Activated naive CD4-positive, alpha-beta T cell treated with Interleukin-2 at 50 U/mL for 16 hours (primary cell): ENCODE results near the gene DUXA.
"Not testable (repeated sequence)": the region's sequence is repeated elsewhere in the genome, so short reads cannot be mapped to it uniquely, and the experiment has no call there.

Experiments used
- DNase-seq: peaks from one replicate; pipeline ENCODE4 v3.0.0-alpha.2; 2020

Gene DUXA

GRCh38 chr19:57167385-57167784 is at the start of gene DUXA:
Gene DUXA, minus strand, starts transcription at chr19:57167485. Its CDS starts 42 bp downstream, at chr19:57167443.
- DNase-seq: no peak

GRCh38 chr19:57212109-57212508 is 44.8 kb upstream of the DUXA start:
- no peak for DNase-seq

- no peak for DNase-seq
Measured at GRCh38 chr19:57210381-57210780, 43.1 kb upstream of the DUXA start.

DNA sequence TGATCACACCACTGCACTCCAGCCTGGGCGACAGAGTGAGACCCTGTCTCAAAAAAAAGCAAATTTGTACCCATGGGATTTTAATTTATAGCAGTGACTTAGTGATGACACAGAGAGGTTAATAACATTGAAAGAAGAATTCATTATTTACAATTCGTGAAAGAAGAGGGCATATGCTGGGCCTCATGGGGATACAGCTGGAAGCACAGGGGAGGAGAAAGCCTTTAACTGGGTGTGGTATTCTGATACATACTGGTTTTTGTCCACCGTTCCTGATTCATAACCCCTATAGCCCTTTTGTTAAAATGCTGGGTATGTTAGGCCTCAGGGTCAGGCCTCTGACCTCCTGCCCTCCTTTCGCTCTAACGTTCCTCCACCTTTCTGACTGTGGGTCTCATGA is 34.9 kb upstream of the DUXA start:
- DNase-seq: no peak

DNA sequence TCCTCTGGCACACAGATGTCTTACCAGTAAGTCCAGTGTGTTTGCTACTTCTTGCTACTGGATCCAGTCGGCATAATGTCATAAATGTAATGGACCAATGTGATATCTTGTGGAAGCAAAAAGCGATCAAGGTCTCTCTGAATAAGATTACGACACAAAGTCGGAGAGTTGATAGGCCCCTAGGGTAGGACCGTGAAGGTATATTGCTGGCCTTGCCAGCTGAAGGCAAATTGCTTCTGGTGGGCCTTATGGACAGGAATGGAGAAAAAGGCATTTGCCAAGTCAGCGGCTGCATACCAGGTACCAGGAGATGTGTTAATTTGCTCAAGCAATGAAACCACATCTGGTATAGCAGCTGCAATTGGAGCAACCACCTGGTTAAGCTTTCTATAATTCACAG is 30.6 kb upstream of the DUXA start:
- DNase-seq: not testable (repeated sequence)

- DNase-seq: no peak
Measured at GRCh38 chr19:57192993-57193392, 25.7 kb upstream of the DUXA start.

- DNase-seq: no peak
Measured at GRCh38 chr19:57192077-57192420, 24.8 kb upstream of the DUXA start.

DNA sequence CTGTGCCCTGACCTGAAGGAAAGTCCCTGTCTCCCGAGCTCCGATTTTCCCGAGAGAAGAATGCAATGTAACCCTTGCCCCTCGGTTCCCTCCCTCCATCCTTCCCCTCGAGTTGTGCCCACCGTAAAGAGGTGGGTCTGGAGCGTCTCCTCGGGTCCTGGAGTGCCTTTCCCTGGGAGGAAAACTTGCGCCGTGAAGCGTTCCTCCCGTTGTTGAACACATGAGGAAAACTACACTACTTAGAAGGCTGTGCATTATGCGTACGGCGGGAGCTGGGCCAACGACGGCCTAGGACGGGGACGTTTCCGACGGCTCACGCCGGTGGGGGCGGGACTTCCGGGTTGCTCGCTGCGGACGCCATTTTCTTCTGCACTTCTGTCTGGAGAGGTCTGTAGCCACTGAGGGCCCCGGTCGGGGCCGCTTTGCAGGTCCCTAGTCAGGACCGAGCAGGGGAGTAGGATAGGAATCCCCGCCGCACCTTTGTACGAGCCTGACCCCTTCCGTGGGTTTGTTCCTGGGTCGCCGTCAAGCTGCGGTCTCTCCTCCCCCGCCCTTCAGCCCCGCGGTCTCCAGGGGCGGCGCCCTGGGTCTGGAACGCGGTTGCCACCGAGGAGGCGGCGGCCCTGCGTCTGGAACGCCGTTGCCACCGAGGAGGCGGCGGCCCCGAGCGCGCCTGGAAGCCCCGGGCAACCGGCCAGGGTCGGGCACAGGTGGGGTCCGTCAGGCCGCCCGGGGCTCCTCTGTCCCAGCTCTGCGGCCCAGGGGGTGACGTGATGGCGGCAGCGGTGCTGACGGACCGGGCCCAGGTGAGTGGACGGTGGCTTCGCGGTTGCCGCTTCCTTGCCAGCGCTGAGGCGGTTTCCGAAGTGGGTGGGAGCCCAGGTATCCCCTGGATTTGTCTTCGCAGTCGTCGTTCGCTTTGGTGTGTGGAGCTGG is 24.1 kb upstream of the DUXA start, which contains the start of gene ZNF264:
ZNF264 (plus strand) TSS at position 360 of the 936 bp plus-strand sequence; CDS start at position 774, 414 bp downstream.
- DNase-seq: peak; percentile 93

- no peak for DNase-seq
Measured at GRCh38 chr19:57190301-57190700, 23.0 kb upstream of the DUXA start.

DNA sequence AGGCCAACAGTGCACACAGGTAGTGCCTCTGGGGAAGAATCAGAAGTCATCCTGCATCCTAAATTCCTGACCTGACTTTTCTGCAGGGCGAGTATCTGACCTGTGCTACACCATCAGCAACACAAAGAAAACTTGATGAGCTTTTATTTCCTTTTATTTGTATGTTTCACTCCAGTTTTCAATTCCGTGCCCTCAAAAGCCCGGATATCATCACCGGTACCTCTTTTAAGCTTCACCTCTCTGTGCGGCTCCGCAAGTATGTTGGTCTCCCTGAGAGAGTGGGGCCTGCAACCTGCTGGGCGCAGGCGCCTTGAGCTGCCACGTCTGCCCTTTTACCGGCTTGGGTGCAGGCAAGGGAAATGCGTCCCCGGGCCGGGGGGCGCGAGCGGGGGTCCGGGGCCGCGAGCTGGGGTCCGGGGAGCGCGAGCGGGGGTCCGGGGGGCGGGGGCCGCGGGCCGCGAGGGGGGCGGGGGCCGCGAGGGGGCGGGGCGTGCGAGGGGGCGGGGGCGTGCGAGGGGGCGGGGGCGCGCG is 4.3 kb upstream of the DUXA start:
- peak; percentile 40 for DNase-seq

DNA sequence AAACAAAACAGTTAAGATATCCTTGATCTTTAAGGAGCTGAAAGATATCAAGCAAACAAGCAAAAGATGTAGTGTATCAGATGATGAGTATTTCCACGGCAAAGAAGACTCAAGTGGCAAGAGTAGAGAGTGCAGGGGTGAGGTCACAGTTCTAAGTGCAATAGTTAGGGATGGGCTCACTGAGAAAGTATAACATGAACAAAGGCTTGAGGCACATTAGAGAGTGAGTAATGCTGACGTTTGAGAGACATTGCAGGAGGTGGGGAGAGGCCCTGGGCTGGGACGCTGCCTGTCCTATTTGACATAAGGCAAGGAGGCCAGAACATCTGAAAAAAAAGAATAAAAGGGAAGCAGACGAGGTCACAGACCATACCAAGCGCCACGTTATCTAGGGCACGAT is 1.4 kb downstream of the DUXA start:
- no peak for DNase-seq

DNA sequence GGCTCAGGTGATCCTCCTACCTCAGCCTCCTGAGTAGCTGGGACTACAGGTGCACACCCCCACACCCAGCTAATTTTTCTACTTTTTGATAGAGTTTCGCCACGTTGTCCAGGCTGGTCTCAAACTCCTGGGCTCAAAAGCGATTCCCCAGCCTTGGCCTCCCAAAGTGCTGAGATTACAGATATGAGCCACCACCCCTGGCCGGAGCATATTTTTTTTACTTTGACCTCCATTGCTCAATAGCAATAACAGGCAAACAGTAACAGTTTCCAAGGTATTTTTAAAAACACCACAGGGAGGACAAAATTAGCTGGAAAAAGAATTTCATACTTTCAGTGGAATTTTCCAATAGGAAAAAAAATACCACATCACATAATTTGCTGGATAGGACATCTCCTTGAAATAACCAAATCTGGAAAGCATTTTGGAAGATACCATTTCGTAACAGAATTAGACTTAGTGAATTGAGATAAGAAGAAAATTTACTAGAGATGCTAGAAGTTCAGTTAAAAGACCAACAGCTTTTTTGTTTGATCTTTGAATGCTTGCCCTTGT is 5.2 kb downstream of the DUXA start:
- no peak for DNase-seq

- no peak for DNase-seq
Measured at GRCh38 chr19:57152921-57153320, 14.4 kb downstream of the DUXA start.

- no peak for DNase-seq
Measured at GRCh38 chr19:57141699-57142098, 25.6 kb downstream of the DUXA start.

DNA sequence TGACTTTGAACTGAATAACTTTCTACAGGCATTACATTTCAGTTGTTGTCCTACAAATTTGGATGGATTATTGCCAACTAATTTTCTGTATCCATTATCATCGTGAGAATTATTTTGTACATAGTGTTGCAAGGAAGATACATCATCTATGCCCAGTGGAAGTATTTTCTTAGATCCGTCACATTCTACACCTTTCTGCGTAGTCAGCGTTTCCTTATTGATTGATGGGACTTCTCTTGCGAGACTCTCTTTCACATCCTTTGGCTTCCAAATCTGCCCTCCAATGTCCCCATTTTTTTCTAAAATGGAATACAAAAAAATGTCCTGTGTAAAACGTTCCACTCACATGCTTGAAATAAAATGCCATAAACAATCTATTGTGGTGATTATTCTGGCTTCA is 31.5 kb downstream of the DUXA start:
- DNase-seq: no peak

DNA sequence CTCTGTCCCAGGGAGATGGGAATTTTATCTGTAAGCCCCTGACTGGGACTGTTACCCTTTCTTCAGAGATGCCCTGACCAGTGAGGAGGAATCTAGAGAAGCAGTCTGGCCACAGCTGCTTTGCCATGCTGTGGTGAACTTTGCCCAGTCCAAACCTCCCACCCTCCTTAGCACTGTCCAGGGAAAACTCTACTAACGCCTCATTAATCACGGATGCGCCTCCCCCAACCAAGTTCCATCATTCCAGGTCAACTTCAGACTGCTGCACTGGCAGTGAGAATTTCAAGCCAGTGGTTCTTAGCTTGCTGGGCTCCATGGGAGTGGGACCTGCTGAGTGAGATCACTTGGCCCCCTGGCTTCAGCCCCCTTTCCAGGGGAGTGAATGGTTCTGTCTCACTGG is 39.9 kb downstream of the DUXA start:
- DNase-seq: not testable (repeated sequence)

GRCh38 chr19:57123882-57124281 is 43.4 kb downstream of the DUXA start:
- no peak for DNase-seq

GRCh38 chr19:57118848-57119247 is 48.4 kb downstream of the DUXA start:
- no peak for DNase-seq

DNA sequence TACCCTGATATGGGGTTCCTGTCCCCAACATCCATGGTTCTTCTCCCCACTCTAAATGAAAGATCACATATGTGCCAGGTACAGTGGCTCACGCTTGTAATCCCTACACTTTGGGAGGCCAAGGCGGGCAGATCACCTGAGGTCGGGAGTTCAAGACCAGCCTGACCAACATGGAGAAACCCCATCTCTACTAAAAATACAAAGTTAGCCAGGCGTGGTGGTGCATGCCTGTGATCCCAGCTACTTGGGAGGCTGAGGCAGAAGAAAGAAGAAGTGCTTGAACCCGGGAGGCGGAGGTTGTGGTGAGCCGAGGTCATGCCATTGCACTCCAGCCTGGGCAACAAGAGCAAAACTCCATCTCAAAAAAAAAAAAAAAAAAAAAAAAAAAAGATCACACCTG is 53.8 kb downstream of the DUXA start:
- not testable (repeated sequence) for DNase-seq

GRCh38 chr19:57111329-57111644 is 56.0 kb downstream of the DUXA start:
- no peak for DNase-seq

DNA sequence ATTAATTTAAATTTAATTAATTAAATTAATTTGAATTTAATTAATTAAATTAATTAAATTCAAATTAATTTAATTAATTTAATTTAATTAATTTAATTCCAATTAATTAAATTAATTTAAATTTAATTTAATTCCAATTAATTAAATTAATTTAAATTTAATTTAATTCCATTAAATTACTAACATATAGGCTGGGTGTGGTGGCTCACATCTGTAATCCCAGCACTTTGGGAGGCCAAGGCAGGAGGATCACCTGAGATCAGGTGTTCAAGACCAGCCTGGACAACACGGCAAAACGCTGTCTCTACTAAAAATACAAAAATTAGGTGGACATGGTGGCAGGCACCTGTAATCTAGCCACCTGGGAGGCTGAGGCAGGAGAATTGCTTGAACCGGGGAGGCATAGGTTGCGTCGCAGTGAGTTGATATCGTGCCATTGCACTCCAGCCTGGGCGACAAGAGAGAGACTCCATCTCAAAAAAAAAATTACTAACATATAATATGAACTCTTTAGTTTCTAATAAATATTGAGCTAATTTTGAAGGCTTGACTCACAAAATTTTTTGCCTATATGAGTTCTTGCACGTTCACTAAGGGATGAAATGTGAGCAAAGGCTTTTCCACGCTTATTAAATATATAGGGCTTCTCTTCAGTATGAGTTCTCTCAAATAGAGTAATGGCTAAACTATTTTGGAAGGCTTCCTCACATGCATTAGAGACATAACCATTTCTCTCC is 56.5 kb downstream of the DUXA start:
- DNase-seq: no peak

GRCh38 chr19:57106722-57107235 is 60.5 kb downstream of the DUXA start:
- no peak for DNase-seq

DNA sequence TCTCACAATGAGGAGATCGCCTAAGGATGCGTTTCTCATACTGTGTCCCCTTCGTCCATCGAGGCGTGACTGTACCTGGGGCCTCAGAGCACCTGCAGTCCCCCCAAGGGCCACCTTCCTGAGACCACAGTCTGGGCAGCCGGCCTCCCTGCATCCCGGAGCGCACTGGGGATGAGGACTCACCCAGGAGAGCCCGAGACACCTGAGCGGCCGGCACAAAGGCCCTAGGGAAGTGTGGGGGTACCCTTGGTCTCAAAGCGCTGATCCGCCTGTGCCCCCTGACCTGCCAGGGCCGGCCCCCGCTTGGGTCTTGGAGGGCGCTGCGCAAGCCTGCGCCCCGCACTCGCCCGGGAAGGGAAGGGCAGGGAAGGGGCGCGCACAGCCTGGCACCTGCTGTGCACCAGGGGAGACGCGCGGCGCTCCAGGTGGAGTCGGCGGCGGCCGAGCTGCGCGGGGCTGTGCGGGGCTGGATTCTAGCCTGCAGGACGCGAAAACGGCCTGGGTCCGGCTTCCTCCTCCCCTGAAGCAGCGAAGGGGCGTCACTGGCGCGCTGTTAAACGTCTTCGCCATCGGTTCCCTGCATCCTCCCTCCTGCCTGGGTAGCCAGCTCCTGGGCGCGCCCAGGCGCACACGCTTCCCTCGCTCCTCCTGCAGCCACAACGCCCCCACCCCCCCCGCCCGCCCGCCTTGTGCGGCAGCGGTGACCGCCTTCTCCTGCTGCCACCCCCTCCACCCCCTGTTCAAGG is 61.1 kb downstream of the DUXA start:
- DNase-seq: no peak
